Neural crest cell (in vitro differentiated cells): ENCODE data around the gene SVIL. TPM values are rescaled to one million over a fixed set of nuclear protein-coding genes. Genes with fewer than 3 reads are reported as not detected.
"Not testable (repeated sequence)": the region's sequence is repeated elsewhere in the genome, so short reads cannot be mapped to it uniquely, and the experiment has no call there.

ENCODE experiments used
- DNase-seq: peaks from one replicate; pipeline ENCODE4 v3.0.0; 2021; ENCODE audit warnings: low read depth, mixed read lengths, low spot score
- H3K27ac Mint-ChIP-seq: one replicate; pipeline ENCODE4 v1.8.0; 2021; ENCODE audit warnings: mild to moderate bottlenecking, mixed read lengths; ENCODE audit not compliant: unreplicated experiment
- H3K27me3 Mint-ChIP-seq: 2 replicates; pipeline ENCODE4 v1.8.0; 2021; ENCODE audit warnings: low read depth, mild to moderate bottlenecking, mixed read lengths
- H3K36me3 Mint-ChIP-seq: 2 replicates; pipeline ENCODE4 v1.8.0; 2021; ENCODE audit warnings: low read depth, mild to moderate bottlenecking, mixed read lengths
- H3K4me1 Mint-ChIP-seq: 2 replicates; pipeline ENCODE4 v1.8.0; 2021; ENCODE audit warnings: mixed read lengths
- H3K4me3 Mint-ChIP-seq: one replicate; pipeline ENCODE4 v1.8.0; 2021; ENCODE audit warnings: mild to moderate bottlenecking, mixed read lengths
- H3K9me3 Mint-ChIP-seq: 2 replicates; pipeline ENCODE4 v1.8.0; 2021; ENCODE audit warnings: mixed read lengths
- total RNA-seq: library from RNA; stranded (reverse); gene quantifications from 2 replicates; pipeline ENCODE4 v1.2.1, GENCODE V29; 2021
- TF ChIP-seq, protein P1 (sequence below): fragments of 200-600 bp; sonication (generic); conservative IDR thresholded peaks from 2 replicates; pipeline ENCODE4 v1.5.0; 2021; ENCODE audit warnings: antibody characterized with exemption, mild to moderate bottlenecking

Gene SVIL
- total RNA-seq, 1 donor from 2014 or later, result 57.5 TPM

DNA sequence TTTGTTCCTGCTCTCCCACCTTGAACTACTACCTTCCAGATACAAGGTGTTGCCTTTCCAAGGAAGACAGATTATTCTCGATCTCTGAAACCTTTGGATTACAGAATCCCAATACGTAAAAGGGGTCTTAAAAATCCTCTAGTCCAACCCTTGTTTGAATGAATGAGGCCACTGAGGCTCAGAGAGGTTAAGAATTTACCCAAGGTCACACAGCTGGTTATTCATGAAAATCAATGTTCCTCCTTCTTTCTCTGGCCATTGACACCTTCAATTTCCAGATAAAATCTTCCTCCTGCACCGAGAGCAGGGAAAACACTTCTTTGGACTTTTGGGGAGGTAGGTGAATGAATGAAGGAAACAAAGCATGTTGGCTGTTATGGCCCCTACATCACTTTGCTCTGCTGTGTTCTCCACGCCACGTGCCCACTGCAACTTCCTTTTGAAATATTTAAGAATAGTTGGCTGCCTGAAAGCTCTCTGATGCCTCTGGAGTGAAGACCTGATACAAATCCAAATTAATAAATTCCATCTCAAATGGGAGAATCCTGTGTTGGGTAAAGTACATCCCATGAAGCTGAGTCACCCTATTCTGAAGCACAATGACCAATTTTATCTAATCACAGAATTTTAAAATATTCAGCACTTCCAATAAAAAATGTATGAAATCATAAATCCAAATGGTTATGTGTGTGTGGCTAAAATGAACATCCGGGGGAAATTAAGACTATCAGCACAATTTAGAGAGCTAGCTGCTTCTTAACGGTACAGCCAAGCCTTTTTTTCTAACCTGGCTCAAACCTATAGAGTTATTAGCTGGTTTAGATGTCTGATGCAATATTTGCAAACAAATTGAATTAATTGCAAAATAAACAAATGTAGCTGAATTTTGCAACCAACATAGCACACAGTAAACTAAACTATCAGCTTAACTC is 7.3 kb downstream of the SVIL start:
- TF ChIP-seq, protein P1, sequence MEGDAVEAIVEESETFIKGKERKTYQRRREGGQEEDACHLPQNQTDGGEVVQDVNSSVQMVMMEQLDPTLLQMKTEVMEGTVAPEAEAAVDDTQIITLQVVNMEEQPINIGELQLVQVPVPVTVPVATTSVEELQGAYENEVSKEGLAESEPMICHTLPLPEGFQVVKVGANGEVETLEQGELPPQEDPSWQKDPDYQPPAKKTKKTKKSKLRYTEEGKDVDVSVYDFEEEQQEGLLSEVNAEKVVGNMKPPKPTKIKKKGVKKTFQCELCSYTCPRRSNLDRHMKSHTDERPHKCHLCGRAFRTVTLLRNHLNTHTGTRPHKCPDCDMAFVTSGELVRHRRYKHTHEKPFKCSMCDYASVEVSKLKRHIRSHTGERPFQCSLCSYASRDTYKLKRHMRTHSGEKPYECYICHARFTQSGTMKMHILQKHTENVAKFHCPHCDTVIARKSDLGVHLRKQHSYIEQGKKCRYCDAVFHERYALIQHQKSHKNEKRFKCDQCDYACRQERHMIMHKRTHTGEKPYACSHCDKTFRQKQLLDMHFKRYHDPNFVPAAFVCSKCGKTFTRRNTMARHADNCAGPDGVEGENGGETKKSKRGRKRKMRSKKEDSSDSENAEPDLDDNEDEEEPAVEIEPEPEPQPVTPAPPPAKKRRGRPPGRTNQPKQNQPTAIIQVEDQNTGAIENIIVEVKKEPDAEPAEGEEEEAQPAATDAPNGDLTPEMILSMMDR, result no peak
- H3K27ac Mint-ChIP-seq, result no peak overlapping the region
- H3K4me3 Mint-ChIP-seq, result no peak overlapping the region
- peaks cover 12% of the 10 kb centered on the region for H3K4me1 Mint-ChIP-seq
- H3K9me3 Mint-ChIP-seq, result no peaks in the 10 kb centered on the region
- H3K36me3 Mint-ChIP-seq, result peaks cover 3% of the 10 kb centered on the region
- no peak for DNase-seq
- H3K27me3 Mint-ChIP-seq, result no peaks in the 10 kb centered on the region

DNA sequence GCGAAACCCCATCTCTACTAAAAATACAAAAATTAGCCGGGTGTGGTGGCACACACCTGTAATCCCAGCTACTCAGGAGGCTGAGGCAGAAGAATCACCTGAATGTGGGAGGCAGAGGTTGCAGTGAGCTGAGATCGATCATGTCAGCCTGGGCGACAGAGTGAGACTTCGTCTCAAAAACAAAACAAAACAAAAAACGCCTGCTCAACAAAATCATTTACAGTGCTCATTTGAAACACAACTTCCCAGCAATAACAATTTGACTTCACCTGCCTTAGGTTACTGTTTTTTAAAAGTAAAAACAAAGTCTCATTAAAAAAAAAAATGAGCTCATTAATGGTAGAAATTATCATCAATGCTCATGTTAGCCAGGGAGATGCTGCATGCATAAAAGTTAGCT is 10.4 kb downstream of the SVIL start:
- not testable (repeated sequence) for H3K36me3 Mint-ChIP-seq, H3K27ac Mint-ChIP-seq, H3K27me3 Mint-ChIP-seq, H3K9me3 Mint-ChIP-seq, DNase-seq, H3K4me3 Mint-ChIP-seq
- peaks cover 27% of the 10 kb centered on the region for H3K4me1 Mint-ChIP-seq

DNA sequence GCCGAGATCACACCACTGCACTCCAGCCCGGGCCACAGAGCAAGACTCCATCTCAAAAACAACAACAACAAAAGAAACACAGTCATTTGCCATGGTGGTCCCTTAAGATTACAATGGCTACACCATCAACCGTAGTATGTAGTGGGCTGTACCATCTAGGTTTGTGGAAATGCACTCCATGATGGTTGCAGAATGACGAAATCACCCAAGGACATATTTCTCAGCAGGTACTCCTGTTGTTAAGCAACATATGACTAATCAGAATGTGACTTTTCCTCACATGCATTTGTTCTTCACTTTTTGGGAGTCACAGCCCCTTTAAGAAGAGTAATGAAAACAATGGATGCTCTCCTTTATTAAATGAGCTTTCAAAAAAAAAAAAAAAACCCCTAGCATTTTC is 11.0 kb downstream of the SVIL start:
- Mint-ChIP-seq H3K9me3 (peaks cover 2% of the 10 kb centered on the region), H3K4me3 (no peak overlapping the region), H3K27ac (no peak overlapping the region), H3K27me3 (no peaks in the 10 kb centered on the region), H3K4me1 (peaks cover 29% of the 10 kb centered on the region), H3K36me3 (peaks cover 5% of the 10 kb centered on the region)
- DNase-seq, result no peak
- TF ChIP-seq, protein P1, result no peak

DNA sequence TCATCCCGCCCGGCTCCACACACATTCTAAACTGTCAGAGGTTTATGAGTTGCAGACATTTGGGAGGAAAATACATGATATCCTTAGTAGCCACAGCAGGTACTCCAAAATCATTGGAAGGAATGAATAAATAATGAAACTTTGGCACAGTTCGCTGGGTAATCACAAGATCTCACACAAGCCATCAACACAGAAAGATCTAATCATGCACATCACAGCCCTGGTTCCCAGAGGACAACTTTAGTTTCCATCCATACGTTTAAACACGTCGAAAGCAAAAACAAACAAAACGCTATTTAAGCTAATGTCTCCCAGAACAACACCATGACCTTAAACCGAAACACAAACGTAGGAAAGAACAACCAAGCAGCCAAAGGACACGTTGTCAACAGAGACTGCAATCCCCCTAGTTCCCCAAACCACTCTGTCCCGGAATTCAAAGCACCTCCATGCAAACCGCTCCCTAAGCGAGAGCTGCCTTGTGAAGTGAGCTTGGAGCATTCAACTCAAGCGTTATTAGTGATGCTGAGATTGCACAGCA is 12.3 kb downstream of the SVIL start:
- Mint-ChIP-seq H3K27me3 (no peaks in the 10 kb centered on the region), H3K27ac (no peak overlapping the region), H3K4me1 (peaks cover 41% of the 10 kb centered on the region), H3K36me3 (peaks cover 5% of the 10 kb centered on the region), H3K4me3 (no peak overlapping the region), H3K9me3 (peaks cover 2% of the 10 kb centered on the region)
- TF ChIP-seq, protein P1, result no peak
- DNase-seq, result no peak

DNA sequence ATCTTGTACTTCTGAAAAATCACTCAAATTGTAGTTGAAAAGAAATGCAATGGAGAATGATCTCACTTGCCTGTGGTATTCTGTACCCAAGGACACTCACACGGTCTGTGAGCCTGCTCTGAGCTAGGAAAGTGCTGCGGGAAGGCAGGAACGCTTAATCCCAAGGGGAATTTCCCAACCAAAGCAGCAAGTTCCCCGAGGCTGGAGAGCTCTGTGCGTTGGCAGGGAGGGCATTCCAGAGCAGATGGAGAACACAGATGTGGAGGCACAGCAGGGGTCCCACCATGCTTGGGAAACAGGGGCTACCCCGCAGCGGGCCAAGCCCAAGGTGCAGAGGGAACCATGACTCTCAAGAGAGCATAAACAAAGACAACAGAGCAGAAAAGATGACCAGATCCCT is 13.6 kb downstream of the SVIL start:
- TF ChIP-seq, protein P1, result no peak
- H3K9me3 Mint-ChIP-seq, result peaks cover 2% of the 10 kb centered on the region
- no peak for DNase-seq
- peaks cover 41% of the 10 kb centered on the region for H3K4me1 Mint-ChIP-seq
- H3K27me3 Mint-ChIP-seq, result no peaks in the 10 kb centered on the region
- H3K27ac Mint-ChIP-seq, result peak overlapping the region; percentile 67
- peaks cover 2% of the 10 kb centered on the region for H3K36me3 Mint-ChIP-seq
- H3K4me3 Mint-ChIP-seq, result no peak overlapping the region

DNA sequence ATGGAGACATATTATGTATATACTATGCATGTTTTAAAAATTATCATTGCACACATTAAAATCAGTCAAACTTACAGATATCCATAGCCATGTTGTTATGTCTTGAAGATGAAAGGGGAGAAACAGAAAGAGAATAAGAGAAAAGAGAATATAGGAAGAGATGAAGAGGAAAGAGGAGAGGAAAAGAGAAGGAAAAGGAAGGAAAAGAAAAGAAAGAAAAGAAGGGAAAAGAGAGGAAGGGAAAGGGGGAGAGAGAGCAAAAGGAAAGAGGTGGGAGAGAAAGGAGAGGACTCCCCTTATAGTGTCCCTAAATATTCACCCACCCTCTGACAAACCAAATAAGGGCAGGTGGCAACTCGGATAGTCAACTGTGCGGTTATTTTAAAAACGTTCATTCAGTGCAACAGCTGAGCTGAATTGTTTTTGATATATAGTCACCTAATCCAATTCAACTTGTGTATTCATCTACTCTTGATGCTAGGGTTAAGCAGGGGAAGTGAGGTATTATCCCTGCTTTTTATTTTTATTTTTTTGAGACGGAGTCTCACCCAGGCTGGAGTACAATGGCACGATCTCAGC is 14.6 kb downstream of the SVIL start:
- peaks cover 41% of the 10 kb centered on the region for H3K4me1 Mint-ChIP-seq
- no peak overlapping the region for H3K27ac Mint-ChIP-seq
- peaks cover 2% of the 10 kb centered on the region for H3K36me3 Mint-ChIP-seq
- H3K9me3 Mint-ChIP-seq, result peaks cover 2% of the 10 kb centered on the region
- TF ChIP-seq, protein P1, result no peak
- no peak for DNase-seq
- no peak overlapping the region for H3K4me3 Mint-ChIP-seq
- H3K27me3 Mint-ChIP-seq, result no peaks in the 10 kb centered on the region
